ENCODE measurements around the gene PACRG.

The PACRG gene

DNA sequence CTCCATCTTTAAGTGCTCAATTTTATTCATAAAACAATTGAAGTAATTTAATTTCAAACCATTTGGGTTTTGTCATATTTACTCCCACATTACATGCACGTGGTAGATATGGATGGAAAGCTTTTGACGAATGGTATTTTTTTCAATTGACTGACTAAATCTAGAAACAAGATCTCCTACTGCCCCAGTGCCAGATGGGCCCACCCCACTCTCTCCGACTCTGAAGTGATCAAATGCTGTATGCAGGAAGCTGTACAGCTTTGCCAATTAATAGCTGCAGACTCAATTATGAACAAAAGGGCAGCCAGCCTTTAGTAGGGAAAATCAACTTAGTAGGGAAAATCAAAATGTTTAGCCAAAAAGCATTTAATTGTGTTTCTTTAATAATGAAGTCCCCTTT, 46.2 kb downstream of the PACRG start:
- Histone ChIP-seq H3K4me3 (ENCODE audit: extremely low read depth, insufficient read depth, low read length, poor library complexity, severe bottlenecking) (no peak overlapping the region), H3K4me1 (ENCODE audit: control insufficient read depth, insufficient read depth, low read length, poor library complexity, severe bottlenecking) (no peaks in the 10 kb centered on the region), H3K9me3 (ENCODE audit: control insufficient read depth, low read length) (no peaks in the 10 kb centered on the region), H3K27ac (ENCODE audit: low read depth, low read length, severe bottlenecking) (no peak overlapping the region), H3K36me3 (ENCODE audit: control insufficient read depth, insufficient read depth, low read length) (no peaks in the 10 kb centered on the region)
- 67% methylated on average over 1 of the region's 3 CpGs; no CpG with 5 or more reads in 1 of the 2 experiments for WGBS, 2 experiments (ENCODE audit: insufficient coverage in 2 of 2)

DNA sequence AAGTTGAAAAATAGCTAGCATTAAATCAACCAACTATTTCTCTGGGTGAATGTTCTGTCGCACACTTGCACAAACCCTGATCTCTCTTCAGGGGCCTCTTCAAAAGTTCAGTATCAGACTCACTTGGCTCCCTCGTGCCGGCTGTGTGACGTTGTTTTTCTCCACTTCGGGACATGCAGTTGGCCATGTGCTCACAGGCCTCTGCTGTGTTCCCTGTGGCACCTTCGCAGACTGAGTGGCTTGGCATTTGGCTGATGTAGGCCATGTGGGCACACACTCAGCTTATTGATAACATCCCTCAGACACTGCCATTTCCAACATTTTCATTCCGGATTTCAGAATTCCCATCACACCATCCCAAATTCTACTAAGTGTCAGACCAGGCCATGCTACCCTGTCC, 49.3 kb downstream of the PACRG start:
- Histone ChIP-seq H3K9me3 (ENCODE audit: control insufficient read depth, low read length) (no peaks in the 10 kb centered on the region), H3K27ac (ENCODE audit: low read depth, low read length, severe bottlenecking) (no peak overlapping the region), H3K4me3 (ENCODE audit: extremely low read depth, insufficient read depth, low read length, poor library complexity, severe bottlenecking) (no peak overlapping the region), H3K4me1 (ENCODE audit: control insufficient read depth, insufficient read depth, low read length, poor library complexity, severe bottlenecking) (no peaks in the 10 kb centered on the region), H3K36me3 (ENCODE audit: control insufficient read depth, insufficient read depth, low read length) (no peaks in the 10 kb centered on the region)
- WGBS, 2 experiments (ENCODE audit: insufficient coverage in 2 of 2) = 94 to 98% methylated on average over 5 to 6 of the region's 7 CpGs

DNA sequence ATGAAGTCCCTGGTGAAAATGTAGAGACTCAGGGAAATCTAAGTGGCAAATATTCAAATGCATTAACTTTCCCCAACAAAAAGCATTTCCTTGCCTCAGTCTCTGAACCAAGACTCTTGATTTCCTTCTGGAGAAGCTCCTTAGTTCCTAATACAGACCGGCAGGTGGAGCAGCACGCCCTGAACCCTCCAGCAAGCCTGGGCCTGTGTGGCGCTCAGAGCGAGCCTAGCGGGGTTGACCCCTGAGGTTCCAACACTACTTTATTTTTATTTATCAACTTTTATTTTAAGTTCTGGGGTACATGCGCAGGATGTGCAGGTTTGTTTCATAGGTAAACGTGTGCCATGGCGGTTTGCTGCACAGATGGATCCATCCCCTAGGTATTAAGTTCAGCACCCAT, 50.8 kb downstream of the PACRG start:
- no peaks in the 10 kb centered on the region for H3K9me3 ChIP-seq (ENCODE audit: control insufficient read depth, low read length)
- H3K27ac ChIP-seq (ENCODE audit: low read depth, low read length, severe bottlenecking) = no peak overlapping the region
- H3K4me1 ChIP-seq (ENCODE audit: control insufficient read depth, insufficient read depth, low read length, poor library complexity, severe bottlenecking) = no peaks in the 10 kb centered on the region
- H3K4me3 ChIP-seq (ENCODE audit: extremely low read depth, insufficient read depth, low read length, poor library complexity, severe bottlenecking) = no peak overlapping the region
- 83 to 90% methylated on average over 3 to 4 of the region's 8 CpGs for WGBS, 2 experiments (ENCODE audit: insufficient coverage in 2 of 2)
- H3K36me3 ChIP-seq (ENCODE audit: control insufficient read depth, insufficient read depth, low read length) = no peaks in the 10 kb centered on the region

DNA sequence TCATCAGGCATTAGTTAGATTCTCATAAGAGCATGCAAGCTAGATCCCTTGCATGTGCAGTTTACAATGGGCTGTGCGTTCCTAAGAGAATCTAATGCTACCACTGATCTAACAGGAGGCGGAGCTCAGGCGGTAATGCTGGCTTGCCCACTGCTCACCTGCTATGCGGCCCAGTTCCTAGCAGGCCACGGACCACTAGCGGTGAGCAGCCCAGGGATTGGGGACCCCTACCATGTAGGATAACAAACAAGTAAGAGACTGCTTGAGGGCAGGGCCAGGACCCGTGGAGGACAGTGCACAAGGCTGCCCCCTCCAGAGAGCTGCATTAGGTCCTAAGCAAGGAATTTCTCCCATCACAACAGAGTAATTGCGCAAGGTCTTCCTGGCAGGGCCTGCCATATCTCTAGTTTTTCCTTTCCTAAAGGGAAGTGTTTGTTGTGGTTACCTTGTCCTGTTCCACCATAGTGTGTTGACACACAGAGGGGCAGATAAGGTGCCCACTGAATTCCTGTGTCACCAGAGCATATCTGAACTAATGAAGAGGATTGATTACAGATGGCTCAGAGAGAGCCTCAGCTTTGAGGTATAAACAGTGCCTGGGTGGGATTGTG, 58.0 kb downstream of the PACRG start:
- H3K9me3 ChIP-seq (ENCODE audit: control insufficient read depth, low read length) = no peaks in the 10 kb centered on the region
- H3K4me3 ChIP-seq (ENCODE audit: extremely low read depth, insufficient read depth, low read length, poor library complexity, severe bottlenecking) = no peak overlapping the region
- WGBS, 2 experiments (ENCODE audit: insufficient coverage in 2 of 2) = 88 to 95% methylated on average over 6 of the region's 8 CpGs
- no peak overlapping the region for H3K27ac ChIP-seq (ENCODE audit: low read depth, low read length, severe bottlenecking)
- no peaks in the 10 kb centered on the region for H3K4me1 ChIP-seq (ENCODE audit: control insufficient read depth, insufficient read depth, low read length, poor library complexity, severe bottlenecking)
- H3K36me3 ChIP-seq (ENCODE audit: control insufficient read depth, insufficient read depth, low read length) = no peaks in the 10 kb centered on the region

DNA sequence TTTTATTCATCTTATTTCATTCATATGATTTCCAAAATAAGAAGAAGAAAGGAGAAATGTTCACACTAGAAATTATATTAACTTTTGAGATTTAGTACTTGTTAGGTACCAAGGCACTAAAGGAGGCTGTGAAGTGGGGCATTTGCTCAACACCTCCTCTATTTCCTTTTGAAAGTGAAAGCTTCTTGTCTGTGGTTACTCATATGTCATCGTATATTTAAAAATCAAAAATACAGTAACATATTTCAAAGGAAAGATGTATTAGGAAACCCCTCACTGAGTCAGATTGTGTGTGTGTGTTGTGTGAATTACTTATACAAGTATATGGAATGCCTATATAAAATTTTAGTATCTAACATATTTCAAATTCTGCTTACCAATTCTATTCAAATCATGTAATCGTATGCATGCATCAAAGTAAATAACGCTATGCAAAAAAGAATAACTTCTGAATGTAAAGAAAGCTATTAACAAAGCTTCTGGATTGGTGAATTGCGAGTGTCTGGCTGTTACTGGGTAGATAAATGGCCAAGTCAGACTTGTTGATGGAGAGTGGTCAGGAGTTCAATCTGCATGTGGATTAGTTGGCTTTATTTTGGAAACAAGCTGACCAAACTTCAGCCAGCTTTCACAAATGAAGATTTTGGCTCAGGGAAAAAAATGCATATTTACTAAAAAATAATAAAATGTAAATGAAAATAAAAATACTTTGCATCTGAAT, 70.9 kb downstream of the PACRG start:
- Histone ChIP-seq H3K4me1 (ENCODE audit: control insufficient read depth, insufficient read depth, low read length, poor library complexity, severe bottlenecking) (no peaks in the 10 kb centered on the region), H3K36me3 (ENCODE audit: control insufficient read depth, insufficient read depth, low read length) (no peaks in the 10 kb centered on the region), H3K27ac (ENCODE audit: low read depth, low read length, severe bottlenecking) (no peak overlapping the region), H3K4me3 (ENCODE audit: extremely low read depth, insufficient read depth, low read length, poor library complexity, severe bottlenecking) (no peak overlapping the region), H3K9me3 (ENCODE audit: control insufficient read depth, low read length) (no peaks in the 10 kb centered on the region)
- 63 to 87% methylated on average over 1 to 3 of the region's 4 CpGs for WGBS, 2 experiments (ENCODE audit: insufficient coverage in 2 of 2)

DNA sequence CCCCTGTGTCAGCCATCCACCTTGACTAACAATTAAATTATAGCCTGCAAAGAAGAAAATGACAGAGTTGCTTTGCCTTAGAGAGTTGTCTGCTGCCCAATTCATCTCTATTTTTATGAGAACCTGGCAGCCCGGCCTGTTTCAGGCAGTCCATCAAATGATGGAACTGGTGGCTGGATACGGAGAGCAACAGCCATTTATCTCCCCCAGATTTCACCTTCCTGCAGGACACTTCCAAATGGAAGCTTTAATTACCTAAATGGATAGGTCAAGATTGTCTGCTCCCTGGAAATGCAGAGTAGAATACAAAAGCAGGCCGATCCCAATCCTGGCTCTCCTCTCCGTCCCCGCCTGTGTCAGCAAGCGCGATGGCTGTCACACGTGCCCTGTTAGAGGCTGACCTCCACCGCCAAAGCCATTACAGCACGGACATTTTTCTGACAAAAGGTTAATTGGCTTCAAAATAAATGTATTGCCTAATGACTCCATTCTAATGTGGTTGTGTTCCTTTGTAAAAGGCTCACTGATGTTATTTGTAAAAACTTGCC, 86.7 kb downstream of the PACRG start:
- no peak overlapping the region for H3K27ac ChIP-seq (ENCODE audit: low read depth, low read length, severe bottlenecking)

DNA sequence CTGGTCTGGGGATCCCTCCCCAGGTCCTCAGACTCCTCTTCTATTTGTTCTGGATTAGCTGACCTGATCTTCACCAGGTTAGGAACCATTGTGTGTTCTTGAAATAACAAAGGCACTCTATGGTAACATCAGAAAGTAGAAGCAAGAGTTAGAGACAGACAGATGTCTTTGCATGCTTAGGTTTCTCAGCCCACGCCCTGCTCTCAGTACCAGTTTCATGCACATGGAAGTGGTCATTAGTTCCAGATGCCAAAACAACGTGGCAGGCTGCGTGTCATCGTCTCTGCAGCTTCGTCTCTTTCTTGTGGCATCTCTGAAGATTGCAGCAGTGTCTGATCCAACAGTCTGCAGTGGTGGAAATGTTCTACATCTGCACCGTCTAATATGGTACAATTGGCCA, 89.4 kb downstream of the PACRG start:
- WGBS, 2 experiments (ENCODE audit: insufficient coverage in 2 of 2) = 90 to 92% methylated on average over 5 to 6 of the region's 6 CpGs
- Histone ChIP-seq H3K4me3 (ENCODE audit: extremely low read depth, insufficient read depth, low read length, poor library complexity, severe bottlenecking) (no peak overlapping the region), H3K9me3 (ENCODE audit: control insufficient read depth, low read length) (no peaks in the 10 kb centered on the region), H3K27ac (ENCODE audit: low read depth, low read length, severe bottlenecking) (no peak overlapping the region), H3K4me1 (ENCODE audit: control insufficient read depth, insufficient read depth, low read length, poor library complexity, severe bottlenecking) (no peaks in the 10 kb centered on the region), H3K36me3 (ENCODE audit: control insufficient read depth, insufficient read depth, low read length) (no peaks in the 10 kb centered on the region)

More for the DNA sequence above, 86.7 kb downstream of the PACRG start:
- Histone ChIP-seq H3K9me3 (ENCODE audit: control insufficient read depth, low read length) (no peaks in the 10 kb centered on the region), H3K4me1 (ENCODE audit: control insufficient read depth, insufficient read depth, low read length, poor library complexity, severe bottlenecking) (no peaks in the 10 kb centered on the region), H3K4me3 (ENCODE audit: extremely low read depth, insufficient read depth, low read length, poor library complexity, severe bottlenecking) (no peak overlapping the region), H3K36me3 (ENCODE audit: control insufficient read depth, insufficient read depth, low read length) (no peaks in the 10 kb centered on the region)
- 90 to 91% methylated on average over 7 to 9 of the region's 10 CpGs for WGBS, 2 experiments (ENCODE audit: insufficient coverage in 2 of 2)

DNA sequence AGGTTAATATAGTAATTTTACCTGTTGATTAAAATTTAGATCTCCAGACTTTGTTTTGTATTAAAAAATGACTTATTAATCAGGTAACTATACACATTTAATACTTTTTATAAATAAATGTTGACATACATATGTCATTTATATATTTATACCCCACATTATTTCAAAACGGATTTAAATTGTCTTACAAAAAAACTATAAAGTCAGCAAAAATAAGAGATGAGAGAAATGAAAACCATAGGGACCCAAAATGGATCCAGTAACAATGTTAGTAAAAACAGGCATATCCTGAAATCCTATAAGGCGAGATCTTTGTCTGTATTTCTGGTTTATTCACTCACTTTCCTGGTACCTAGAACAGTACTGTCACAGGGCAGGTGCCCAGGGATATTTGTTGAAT, 91.5 kb downstream of the PACRG start:
- no peak overlapping the region for H3K27ac ChIP-seq (ENCODE audit: low read depth, low read length, severe bottlenecking)
- WGBS, 2 experiments (ENCODE audit: insufficient coverage in 2 of 2) = 83% methylated on average over 1 of the region's 2 CpGs; no CpG with 5 or more reads in 1 of the 2 experiments
- no peak overlapping the region for H3K4me3 ChIP-seq (ENCODE audit: extremely low read depth, insufficient read depth, low read length, poor library complexity, severe bottlenecking)
- no peaks in the 10 kb centered on the region for H3K9me3 ChIP-seq (ENCODE audit: control insufficient read depth, low read length)
- H3K4me1 ChIP-seq (ENCODE audit: control insufficient read depth, insufficient read depth, low read length, poor library complexity, severe bottlenecking) = no peaks in the 10 kb centered on the region
- H3K36me3 ChIP-seq (ENCODE audit: control insufficient read depth, insufficient read depth, low read length) = no peaks in the 10 kb centered on the region

DNA sequence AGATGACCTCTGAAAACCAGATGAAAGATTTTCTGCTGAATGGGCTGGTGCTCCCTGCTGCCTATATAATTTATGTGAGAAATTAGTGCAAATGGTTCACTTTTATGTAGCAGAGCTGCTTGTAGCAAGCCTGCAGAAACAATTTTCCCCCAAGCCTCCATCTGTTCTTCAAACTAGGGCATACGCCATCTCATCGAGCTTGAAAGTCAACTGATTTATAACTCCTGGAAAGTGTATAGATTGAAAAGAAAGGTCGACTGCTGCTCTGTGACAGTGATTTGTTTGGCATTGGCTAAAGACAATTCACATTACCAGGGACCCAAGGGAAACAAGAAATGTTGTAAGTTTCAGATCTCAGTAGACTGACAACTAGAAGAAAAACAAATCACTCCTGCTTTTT, 93.3 kb downstream of the PACRG start:
- no peak overlapping the region for H3K27ac ChIP-seq (ENCODE audit: low read depth, low read length, severe bottlenecking)
- H3K9me3 ChIP-seq (ENCODE audit: control insufficient read depth, low read length) = no peaks in the 10 kb centered on the region
- H3K36me3 ChIP-seq (ENCODE audit: control insufficient read depth, insufficient read depth, low read length) = no peaks in the 10 kb centered on the region
- no peak overlapping the region for H3K4me3 ChIP-seq (ENCODE audit: extremely low read depth, insufficient read depth, low read length, poor library complexity, severe bottlenecking)
- WGBS, 2 experiments (ENCODE audit: insufficient coverage in 2 of 2) = no CpG with 5 or more reads among the region's 3 CpGs
- H3K4me1 ChIP-seq (ENCODE audit: control insufficient read depth, insufficient read depth, low read length, poor library complexity, severe bottlenecking) = no peaks in the 10 kb centered on the region

DNA sequence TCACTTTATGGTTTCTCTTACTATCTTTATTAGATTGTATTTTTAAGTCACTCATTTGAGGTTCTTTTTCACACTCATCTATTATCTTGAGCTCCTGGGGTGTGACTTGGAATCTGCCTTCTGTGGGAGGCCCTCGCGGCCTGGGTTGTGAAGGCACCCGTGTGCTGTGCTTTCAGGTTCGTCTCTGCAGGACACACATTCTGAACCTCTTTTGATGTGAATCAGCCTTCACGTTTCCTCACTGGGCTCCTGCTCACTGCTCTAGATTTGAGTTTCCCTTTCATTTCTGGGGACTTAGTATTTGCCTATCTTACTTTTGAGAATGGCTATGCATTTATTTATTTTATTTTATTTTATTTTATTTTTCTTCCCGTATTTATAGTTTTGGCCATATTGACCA, 97.8 kb downstream of the PACRG start:
- Histone ChIP-seq H3K27ac (ENCODE audit: low read depth, low read length, severe bottlenecking) (no peak overlapping the region), H3K36me3 (ENCODE audit: control insufficient read depth, insufficient read depth, low read length) (no peaks in the 10 kb centered on the region), H3K4me3 (ENCODE audit: extremely low read depth, insufficient read depth, low read length, poor library complexity, severe bottlenecking) (no peak overlapping the region), H3K9me3 (ENCODE audit: control insufficient read depth, low read length) (no peaks in the 10 kb centered on the region), H3K4me1 (ENCODE audit: control insufficient read depth, insufficient read depth, low read length, poor library complexity, severe bottlenecking) (no peaks in the 10 kb centered on the region)
- WGBS, 2 experiments (ENCODE audit: insufficient coverage in 2 of 2) = 29 to 37% methylated on average over 2 to 4 of the region's 6 CpGs

Data from mesodermal cell (in vitro differentiated cells).